T-helper 22 cell (primary cell): Measurements from ENCODE around the gene UMPS.

Experiments used
- DNase-seq: peaks from one replicate; pipeline ENCODE4 v3.0.0-alpha.2; 2020; ENCODE audit warnings: low read depth

The UMPS gene

GRCh38 chr3:124763644-124764358, 33.5 kb downstream of the UMPS start:
- DNase-seq = no peak

GRCh38 chr3:124764746-124765145, 34.5 kb downstream of the UMPS start:
- no peak for DNase-seq

- DNase-seq = no peak
Observed at GRCh38 chr3:124765197-124765840, 35.1 kb downstream of the UMPS start.

GRCh38 chr3:124766113-124767095, 36.2 kb downstream of the UMPS start:
- DNase-seq = no peak

GRCh38 chr3:124767264-124767663, 37.0 kb downstream of the UMPS start:
- no peak for DNase-seq

- DNase-seq = no peak
Observed at GRCh38 chr3:124767691-124768090, 37.4 kb downstream of the UMPS start.

- DNase-seq = no peak
Observed at GRCh38 chr3:124768812-124769211, 38.6 kb downstream of the UMPS start.

- DNase-seq = no peak
Observed at GRCh38 chr3:124769462-124769861, 39.2 kb downstream of the UMPS start.

GRCh38 chr3:124770336-124771082, 40.3 kb downstream of the UMPS start:
- DNase-seq = no peak

GRCh38 chr3:124771083-124771445, 40.8 kb downstream of the UMPS start:
- DNase-seq = no peak

GRCh38 chr3:124772081-124772831, 42.0 kb downstream of the UMPS start:
- DNase-seq = no peak

- DNase-seq = no peak
Observed at GRCh38 chr3:124773351-124774326, 43.4 kb downstream of the UMPS start.

GRCh38 chr3:124774327-124774718, 44.1 kb downstream of the UMPS start:
- no peak for DNase-seq

- no peak for DNase-seq
Observed at GRCh38 chr3:124774841-124775402, 44.7 kb downstream of the UMPS start.

- no peak for DNase-seq
Observed at GRCh38 chr3:124775877-124776276, 45.6 kb downstream of the UMPS start.

- no peak for DNase-seq
Observed at GRCh38 chr3:124776856-124777255, 46.6 kb downstream of the UMPS start.

- no peak for DNase-seq
Observed at GRCh38 chr3:124777762-124778470, 47.7 kb downstream of the UMPS start.

GRCh38 chr3:124779116-124779515, 48.9 kb downstream of the UMPS start:
- no peak for DNase-seq

- DNase-seq = no peak
Observed at GRCh38 chr3:124779751-124780191, 49.5 kb downstream of the UMPS start.
